SJSA1 (cell line): ENCODE measurements around the gene HNF4A. TPM values are rescaled to one million over a fixed set of nuclear protein-coding genes. Genes with fewer than 3 reads are reported as not detected.
"Not testable (repeated sequence)": the region's sequence is repeated elsewhere in the genome, so short reads cannot be mapped to it uniquely, and the experiment has no call there.

Source experiments
- DNase-seq, 2 experiments: peaks; one replicate each; pipeline ENCODE4 v3.0.0-alpha.2; 2015 to 2020; ENCODE audit warnings: low spot score in 2 of 2, low read depth in 1 of 2
- H3K27ac ChIP-seq: fragments of 250-450 bp; sonication (Bioruptor Pico); 2 replicates; pipeline ENCODE4 v1.5.1; 2020; ENCODE audit warnings: mild to moderate bottlenecking, moderate library complexity
- H3K27me3 ChIP-seq: fragments of 250-450 bp; sonication (Bioruptor Pico); replicated peaks from 2 replicates; pipeline ENCODE4 v1.5.1; 2020; ENCODE audit warnings: mild to moderate bottlenecking, moderate library complexity
- H3K36me3 ChIP-seq: fragments of 250-450 bp; sonication (Bioruptor Pico); 2 replicates; pipeline ENCODE4 v1.5.1; 2020; ENCODE audit warnings: mild to moderate bottlenecking
- H3K4me1 ChIP-seq: fragments of 250-450 bp; sonication (Bioruptor Pico); replicated peaks from 2 replicates; pipeline ENCODE4 v1.6.1; 2021; ENCODE audit warnings: mild to moderate bottlenecking
- H3K4me3 ChIP-seq: fragments of 250-450 bp; sonication (Bioruptor Pico); 2 replicates; pipeline ENCODE4 v1.5.1; 2020; ENCODE audit warnings: mild to moderate bottlenecking
- H3K9me3 ChIP-seq: fragments of 250-450 bp; sonication (Bioruptor Pico); replicated peaks from 2 replicates; pipeline ENCODE4 v1.5.1; 2020; ENCODE audit warnings: mild to moderate bottlenecking
- total RNA-seq: library from RNA; depleted of rRNA; stranded (reverse); fragments of >200 nt; shearing (Covaris generic); gene quantifications from 2 replicates; pipeline ENCODE4 v1.2.3, GENCODE V29; 2014

The HNF4A gene
- total RNA-seq, 1 experiment from 2014 or later: not detected

DNA sequence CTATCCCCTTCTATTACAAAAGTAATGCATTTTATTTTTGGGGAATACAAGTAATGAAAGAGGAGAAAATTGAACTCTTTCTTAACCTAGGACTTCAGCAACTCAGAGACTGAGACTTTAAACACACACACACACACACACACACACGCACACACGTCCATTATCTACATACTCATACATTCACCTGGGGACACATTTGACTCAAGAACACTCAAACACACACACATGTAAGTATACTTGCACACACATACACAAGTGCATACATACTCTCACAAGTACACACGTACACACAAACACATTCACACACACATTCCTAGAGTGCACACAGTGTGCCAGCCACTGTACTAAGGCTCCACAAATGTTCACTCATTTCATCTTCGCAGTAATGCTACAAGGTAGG is 20.8 kb upstream of the HNF4A start:
- H3K27ac ChIP-seq: no peak overlapping the region
- H3K36me3 ChIP-seq: no peaks in the 10 kb centered on the region
- no peak overlapping the region for H3K4me3 ChIP-seq
- no peak for DNase-seq
- no peaks in the 10 kb centered on the region for H3K9me3 ChIP-seq
- peaks cover 4% of the 10 kb centered on the region; the same call in 1 of the 2 replicates for H3K27me3 ChIP-seq
- H3K4me1 ChIP-seq: no peaks in the 10 kb centered on the region

DNA sequence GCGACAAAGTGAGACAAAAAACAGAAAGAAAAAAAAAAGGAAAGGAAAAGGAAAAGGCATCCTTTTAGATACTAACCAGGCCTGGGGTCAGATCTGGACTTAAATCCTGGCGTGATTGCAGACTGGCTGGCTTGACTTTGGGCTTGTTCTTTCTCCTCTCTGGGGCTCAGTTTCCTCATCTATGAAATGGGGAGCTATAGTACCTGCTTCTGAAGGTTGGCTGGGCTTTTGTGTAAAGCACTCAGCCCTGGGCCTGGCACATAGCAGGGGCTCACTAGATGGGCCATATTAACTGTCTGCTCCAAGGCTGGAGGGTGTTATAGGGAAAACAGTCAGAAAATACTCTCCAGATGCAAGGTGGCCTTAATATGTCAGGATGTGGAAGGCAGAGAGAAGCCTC is 19.8 kb upstream of the HNF4A start:
- DNase-seq: no peak
- no peaks in the 10 kb centered on the region for H3K36me3 ChIP-seq
- no peak overlapping the region for H3K27ac ChIP-seq

DNA sequence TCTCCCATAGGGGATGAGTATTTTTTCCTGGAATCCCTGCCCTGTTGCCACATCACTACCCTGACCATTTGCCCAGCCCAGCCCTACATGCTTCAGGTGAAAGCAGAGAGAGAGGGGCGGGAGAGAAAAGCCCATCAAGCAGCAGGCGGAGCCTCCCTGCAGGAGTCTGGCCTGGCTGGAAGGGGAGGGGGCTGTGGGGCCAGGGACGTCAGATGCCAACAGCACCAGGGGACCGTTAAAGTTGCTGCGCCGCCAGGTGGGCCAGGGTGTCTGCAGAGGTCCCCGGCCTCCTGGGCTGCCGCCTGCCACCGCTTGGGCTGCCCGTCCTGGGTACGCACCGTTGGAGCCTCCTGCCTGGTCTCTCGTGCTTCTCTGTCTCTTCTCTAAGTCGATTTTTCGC is 19.4 kb upstream of the HNF4A start:
- DNase-seq: no peak
- H3K36me3 ChIP-seq: no peaks in the 10 kb centered on the region
- H3K27me3 ChIP-seq: no peaks in the 10 kb centered on the region
- no peak overlapping the region for H3K27ac ChIP-seq
- H3K4me1 ChIP-seq: no peaks in the 10 kb centered on the region
- no peaks in the 10 kb centered on the region for H3K9me3 ChIP-seq
- H3K4me3 ChIP-seq: no peak overlapping the region

More for the DNA sequence above, 19.8 kb upstream of the HNF4A start:
- H3K27me3 ChIP-seq: no peaks in the 10 kb centered on the region
- no peak overlapping the region for H3K4me3 ChIP-seq
- no peaks in the 10 kb centered on the region for H3K4me1 ChIP-seq
- no peaks in the 10 kb centered on the region for H3K9me3 ChIP-seq

DNA sequence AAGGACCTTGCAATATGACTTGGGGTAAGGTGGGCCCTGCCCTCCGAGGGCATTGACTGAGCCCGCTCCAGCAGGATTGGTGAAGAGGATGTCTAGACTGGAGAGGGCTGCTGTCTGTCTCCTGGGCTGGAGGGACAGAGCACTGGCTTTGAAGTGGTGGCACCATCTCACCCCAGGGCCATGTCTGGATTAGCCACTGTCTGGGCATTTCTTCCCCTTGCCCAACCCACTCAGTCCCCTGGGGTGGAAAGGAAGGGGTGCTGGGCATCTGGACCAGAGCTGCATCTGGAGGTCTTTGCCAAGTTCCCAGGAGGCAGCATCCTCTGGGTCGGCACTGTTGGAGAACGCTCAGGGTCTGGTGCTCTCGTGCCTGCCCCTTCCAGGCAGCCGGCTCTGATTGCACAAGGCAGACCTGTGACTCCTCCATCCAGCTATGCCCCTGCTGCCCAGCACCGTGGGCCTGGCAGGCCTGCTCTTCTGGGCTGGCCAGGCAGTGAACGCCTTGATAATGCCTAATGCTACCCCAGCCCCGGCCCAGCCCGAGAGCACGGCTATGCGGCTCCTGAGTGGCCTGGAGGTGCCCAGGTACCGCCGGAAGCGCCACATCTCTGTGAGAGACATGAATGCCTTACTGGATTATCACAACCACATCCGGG is 18.6 kb upstream of the HNF4A start, which contains the start of gene R3HDML:
Gene R3HDML, plus strand, starts transcription at position 319 of the 656 bp plus-strand sequence. Its CDS starts 115 bp downstream, at position 434.
- H3K4me3 ChIP-seq: no peak within 1 kb of the TSS
- DNase-seq: no peak
- H3K9me3 ChIP-seq: no peaks in the 10 kb centered on the region
- no peak within 1 kb of the TSS for H3K27ac ChIP-seq
- H3K27me3 ChIP-seq: no peaks in the 10 kb centered on the region
- H3K4me1 ChIP-seq: no peaks in the 10 kb centered on the region
- no peaks in the 10 kb centered on the region for H3K36me3 ChIP-seq

DNA sequence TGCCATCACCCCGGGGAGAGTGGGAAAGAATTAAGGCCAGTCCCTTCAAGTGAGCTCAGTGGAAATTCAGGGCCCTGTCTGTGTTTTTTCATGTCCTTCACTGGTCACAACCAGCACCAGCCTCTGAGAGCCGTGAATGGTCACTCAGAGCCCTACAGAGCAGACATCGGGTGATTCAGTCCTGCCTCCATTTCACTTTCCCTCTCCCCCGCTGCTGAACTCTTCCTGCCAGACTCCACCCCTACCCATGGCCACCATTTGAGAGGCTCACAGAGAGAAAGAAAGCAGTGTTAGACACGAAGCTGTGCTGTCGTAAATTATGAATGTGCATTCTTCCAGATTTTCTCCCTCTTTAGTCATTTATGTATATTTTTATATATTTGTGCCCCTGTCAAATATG is 13.3 kb upstream of the HNF4A start:
- Histone ChIP-seq H3K4me3 (no peak overlapping the region), H3K27me3 (no peaks in the 10 kb centered on the region), H3K9me3 (no peaks in the 10 kb centered on the region), H3K27ac (no peak overlapping the region), H3K36me3 (no peaks in the 10 kb centered on the region), H3K4me1 (no peaks in the 10 kb centered on the region)
- DNase-seq: no peak

DNA sequence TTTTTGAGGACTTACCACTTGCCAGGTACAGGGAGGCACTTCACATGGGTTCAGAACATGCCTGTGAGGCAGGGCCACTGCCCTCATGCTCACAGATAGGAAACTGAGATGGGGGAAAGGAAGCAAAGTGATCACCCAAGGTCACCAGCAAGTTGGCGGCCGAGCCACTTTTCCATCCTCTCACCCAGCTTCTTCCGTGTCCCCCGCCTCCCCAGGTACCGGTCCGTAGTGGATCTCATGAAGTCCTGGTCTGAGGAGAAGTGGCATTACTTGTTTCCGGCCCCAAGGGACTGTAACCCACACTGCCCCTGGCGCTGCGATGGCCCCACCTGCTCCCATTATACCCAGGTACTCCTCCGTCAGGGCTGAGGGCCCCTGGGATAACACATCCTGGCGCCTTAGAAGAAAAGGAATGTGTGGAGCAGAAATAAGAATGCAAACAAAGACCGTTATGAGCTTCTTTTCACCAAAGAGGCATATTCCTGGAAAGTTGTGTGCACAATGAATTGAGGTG is 12.3 kb upstream of the HNF4A start:
- Histone ChIP-seq H3K4me3 (no peak overlapping the region), H3K9me3 (no peaks in the 10 kb centered on the region), H3K36me3 (no peaks in the 10 kb centered on the region), H3K4me1 (no peaks in the 10 kb centered on the region), H3K27ac (no peak overlapping the region), H3K27me3 (no peaks in the 10 kb centered on the region)
- no peak for DNase-seq

DNA sequence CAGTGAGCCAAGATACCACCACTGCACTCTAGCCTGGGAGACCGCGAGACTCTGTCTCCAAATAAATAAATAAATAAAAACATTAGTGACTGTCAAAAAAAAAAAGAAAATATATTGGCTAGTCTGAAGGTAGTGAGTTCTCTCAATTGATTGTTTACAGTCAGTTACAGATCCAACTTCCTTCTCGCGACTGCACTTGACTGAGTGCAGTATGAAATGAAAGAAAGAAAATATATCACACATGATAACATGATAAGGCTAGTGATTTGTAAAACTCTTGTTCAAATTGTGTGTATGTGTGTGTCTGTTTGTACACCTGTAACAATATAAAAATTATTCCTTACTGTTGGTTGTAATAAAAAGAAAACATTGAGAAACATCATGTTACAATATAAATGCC is 10.8 kb upstream of the HNF4A start:
- no peaks in the 10 kb centered on the region for H3K36me3 ChIP-seq
- H3K27ac ChIP-seq: no peak overlapping the region
- no peaks in the 10 kb centered on the region for H3K9me3 ChIP-seq
- H3K4me1 ChIP-seq: no peaks in the 10 kb centered on the region
- H3K4me3 ChIP-seq: no peak overlapping the region
- no peak for DNase-seq
- H3K27me3 ChIP-seq: no peaks in the 10 kb centered on the region

DNA sequence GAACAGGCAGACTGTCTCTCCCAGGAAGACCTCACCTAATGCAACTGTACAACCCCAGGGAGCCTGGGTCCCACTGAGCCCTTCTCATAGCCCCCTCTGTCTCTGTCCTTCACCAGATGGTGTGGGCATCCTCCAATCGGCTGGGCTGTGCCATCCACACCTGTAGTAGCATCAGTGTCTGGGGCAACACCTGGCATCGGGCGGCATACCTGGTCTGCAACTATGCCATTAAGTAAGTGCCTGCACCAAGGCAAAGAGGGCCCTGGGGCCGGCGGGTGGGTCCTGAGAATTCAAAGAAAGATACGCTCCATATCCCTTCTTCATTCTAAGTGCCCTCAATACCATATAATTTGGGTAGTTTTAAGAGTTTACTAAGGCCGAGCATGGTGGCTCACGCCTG is 10.4 kb upstream of the HNF4A start:
- no peaks in the 10 kb centered on the region for H3K4me1 ChIP-seq
- DNase-seq: no peak
- H3K9me3 ChIP-seq: no peaks in the 10 kb centered on the region
- H3K27ac ChIP-seq: no peak overlapping the region
- no peaks in the 10 kb centered on the region for H3K36me3 ChIP-seq
- H3K27me3 ChIP-seq: no peaks in the 10 kb centered on the region
- no peak overlapping the region for H3K4me3 ChIP-seq

DNA sequence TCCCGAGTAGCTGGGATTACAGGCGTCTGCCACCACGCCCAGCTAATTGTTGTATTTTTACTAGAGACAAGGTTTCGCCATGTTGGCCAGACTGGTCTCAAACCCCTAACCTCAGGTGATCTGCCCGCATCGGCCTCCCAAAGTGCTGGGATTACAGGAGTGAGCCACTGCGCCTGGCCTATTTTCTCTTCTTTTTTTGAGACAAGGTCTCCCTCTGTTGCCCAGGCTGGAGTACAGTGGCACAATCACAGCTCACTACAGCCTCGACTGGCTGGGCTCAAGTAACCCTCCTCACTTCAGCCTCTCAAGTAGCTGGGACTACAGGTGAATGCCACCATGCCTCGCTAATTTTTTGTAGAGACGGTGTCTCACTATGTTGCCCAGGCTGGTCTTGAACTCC is 9.6 kb upstream of the HNF4A start:
- H3K36me3 ChIP-seq, H3K27ac ChIP-seq, H3K9me3 ChIP-seq, DNase-seq, H3K27me3 ChIP-seq, H3K4me1 ChIP-seq, H3K4me3 ChIP-seq: not testable (repeated sequence)

DNA sequence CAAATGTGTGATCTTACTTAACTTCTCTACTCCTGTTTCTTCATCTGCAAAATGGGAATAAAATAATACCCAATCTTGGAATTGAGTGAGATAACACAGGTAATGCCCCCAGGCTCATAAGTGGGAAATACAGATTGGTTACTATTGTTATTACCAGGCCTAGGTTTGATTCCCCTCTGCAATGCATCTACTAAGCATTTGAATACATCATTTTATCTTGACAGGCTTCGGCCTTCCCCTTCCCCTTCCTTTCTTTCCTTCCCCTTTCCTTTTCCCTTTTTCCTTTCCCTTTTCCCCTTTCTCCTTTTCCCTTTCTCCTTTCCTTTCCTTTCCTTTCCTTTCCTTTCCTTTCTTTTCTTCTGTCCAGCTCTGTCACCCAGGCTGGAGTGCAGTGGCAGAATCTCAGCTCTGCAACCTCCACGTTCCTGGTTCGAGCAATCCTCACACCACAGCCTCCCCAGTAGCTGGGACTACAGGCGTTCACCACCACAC is 7.3 kb upstream of the HNF4A start:
- no peak for DNase-seq
- Histone ChIP-seq H3K4me3 (no peak overlapping the region), H3K27ac (no peak overlapping the region), H3K9me3 (no peaks in the 10 kb centered on the region), H3K4me1 (no peaks in the 10 kb centered on the region), H3K27me3 (no peaks in the 10 kb centered on the region), H3K36me3 (no peaks in the 10 kb centered on the region)

DNA sequence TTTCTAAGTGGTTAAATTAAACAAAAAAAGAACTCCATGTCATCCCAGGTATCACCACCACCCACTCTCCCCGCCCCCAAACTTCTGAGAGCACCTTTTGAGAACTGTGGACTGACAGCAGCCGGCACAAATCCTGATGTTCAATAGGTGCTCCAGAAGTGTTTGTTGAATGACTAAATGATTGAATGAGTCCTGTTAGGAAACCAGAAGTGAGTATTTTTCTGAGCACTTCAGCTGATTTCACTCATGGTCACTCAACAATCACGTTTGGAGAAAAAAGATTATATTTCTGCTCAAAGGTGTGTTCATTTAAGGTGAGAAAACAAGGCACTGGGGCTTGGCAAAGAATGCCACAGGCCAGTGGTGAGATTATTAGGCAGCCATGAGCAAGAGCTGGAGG is 6.2 kb upstream of the HNF4A start:
- no peak overlapping the region for H3K4me3 ChIP-seq
- H3K9me3 ChIP-seq: no peaks in the 10 kb centered on the region
- H3K4me1 ChIP-seq: no peaks in the 10 kb centered on the region
- H3K27ac ChIP-seq: no peak overlapping the region
- H3K36me3 ChIP-seq: no peaks in the 10 kb centered on the region
- DNase-seq: no peak
- H3K27me3 ChIP-seq: no peaks in the 10 kb centered on the region

DNA sequence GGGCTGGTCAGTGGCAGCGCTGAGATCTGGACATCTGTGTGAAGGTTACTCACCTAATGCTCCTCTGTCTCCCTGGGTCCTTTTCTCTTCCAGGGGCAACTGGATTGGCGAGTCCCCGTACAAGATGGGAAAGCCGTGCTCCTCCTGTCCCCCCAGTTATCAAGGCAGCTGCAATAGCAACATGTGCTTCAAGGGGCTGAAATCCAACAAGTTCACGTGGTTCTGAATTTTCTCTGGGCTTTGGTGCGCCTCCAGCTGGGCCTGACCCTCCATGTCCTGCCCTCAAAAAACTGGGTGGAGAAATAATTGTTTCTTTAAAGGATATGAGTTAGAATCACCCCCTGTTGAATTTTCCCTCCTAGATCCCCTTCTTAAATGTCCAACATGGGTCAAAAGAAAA is 4.9 kb upstream of the HNF4A start:
- H3K9me3 ChIP-seq: no peaks in the 10 kb centered on the region
- no peaks in the 10 kb centered on the region for H3K4me1 ChIP-seq
- H3K27ac ChIP-seq: no peak overlapping the region
- no peaks in the 10 kb centered on the region; the same call in 1 of the 2 replicates for H3K27me3 ChIP-seq
- no peak overlapping the region for H3K4me3 ChIP-seq
- H3K36me3 ChIP-seq: no peaks in the 10 kb centered on the region
- no peak for DNase-seq

DNA sequence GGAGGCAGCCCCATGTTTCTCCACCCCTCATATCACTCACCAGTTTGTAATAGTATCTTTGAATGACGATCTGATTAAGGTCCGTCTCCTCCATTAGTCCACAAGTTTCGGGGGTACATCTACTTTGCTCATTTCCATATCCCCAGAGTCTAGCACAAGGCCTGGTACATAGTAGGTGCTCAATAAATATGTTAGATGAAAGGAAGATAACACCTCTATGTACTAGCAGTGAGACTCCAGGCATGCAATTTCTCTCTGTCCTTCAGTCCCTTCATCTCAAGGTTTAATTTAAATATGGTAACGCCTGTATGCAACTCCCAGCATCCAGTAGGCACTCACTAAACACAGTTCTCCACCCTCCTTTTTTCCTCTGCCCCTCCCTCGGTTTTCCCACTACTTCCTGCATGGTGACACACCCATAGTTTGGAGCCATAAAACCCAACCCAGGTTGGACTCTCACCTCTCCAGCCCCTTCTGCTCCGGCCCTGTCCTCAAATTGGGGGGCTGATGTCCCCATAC is 461 bp upstream of the HNF4A start:
- peaks cover 4% of the 10 kb centered on the region; the same call in 1 of the 2 replicates for H3K27me3 ChIP-seq
- H3K27ac ChIP-seq: no peak overlapping the region
- no peaks in the 10 kb centered on the region for H3K9me3 ChIP-seq
- no peaks in the 10 kb centered on the region for H3K36me3 ChIP-seq
- DNase-seq: no peak
- H3K4me1 ChIP-seq: no peaks in the 10 kb centered on the region
- H3K4me3 ChIP-seq: no peak overlapping the region

DNA sequence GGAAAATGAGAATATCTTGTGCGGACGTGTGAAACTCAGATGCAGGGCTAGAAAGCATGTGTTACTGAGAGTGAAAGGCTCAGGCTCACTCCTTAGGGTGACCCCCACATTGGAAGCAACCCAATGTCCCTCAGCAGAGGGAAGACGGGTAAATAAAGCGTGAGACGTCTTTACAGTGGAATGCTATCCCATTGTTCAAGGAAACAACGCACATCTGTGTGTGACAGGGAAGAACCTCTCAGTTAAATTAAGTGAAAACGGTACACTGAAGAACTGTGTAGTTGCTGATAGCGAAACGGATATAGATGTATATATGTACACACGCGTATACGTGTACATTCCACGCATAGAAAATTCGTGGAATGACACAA is 839 bp downstream of the HNF4A start:
- Histone ChIP-seq H3K36me3 (no peaks in the 10 kb centered on the region), H3K4me1 (no peaks in the 10 kb centered on the region), H3K4me3 (no peak overlapping the region), H3K9me3 (no peaks in the 10 kb centered on the region), H3K27me3 (peaks cover 4% of the 10 kb centered on the region; the same call in 1 of the 2 replicates), H3K27ac (no peak overlapping the region)
- no peak for DNase-seq
